Measurements from ENCODE around the gene ANKRD50.

DNA sequence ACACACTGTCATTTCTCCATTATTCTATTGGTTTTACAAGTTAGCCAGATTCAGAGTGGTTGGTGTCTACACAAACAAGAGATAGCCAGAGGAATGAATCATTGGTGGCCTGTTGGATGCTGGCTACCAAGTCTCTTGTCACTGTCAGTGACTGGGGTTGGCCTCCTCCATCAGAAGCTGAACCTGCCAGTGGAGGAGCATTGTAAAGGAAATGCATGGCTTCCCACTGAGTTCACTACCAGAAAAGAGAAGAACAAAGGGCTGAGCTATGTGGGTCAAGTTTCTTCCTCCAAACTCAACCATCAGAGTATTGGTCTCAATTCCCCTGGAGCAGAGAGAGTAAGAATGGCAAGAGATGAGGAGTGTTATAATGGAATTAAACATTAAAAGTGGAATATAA is 26.5 kb upstream of the ANKRD50 start:
- TF ChIP-seq POLR2AphosphoS5 (IDR thresholded peaks at IDR 0.05) = no peak
- TF ChIP-seq, protein P1, sequence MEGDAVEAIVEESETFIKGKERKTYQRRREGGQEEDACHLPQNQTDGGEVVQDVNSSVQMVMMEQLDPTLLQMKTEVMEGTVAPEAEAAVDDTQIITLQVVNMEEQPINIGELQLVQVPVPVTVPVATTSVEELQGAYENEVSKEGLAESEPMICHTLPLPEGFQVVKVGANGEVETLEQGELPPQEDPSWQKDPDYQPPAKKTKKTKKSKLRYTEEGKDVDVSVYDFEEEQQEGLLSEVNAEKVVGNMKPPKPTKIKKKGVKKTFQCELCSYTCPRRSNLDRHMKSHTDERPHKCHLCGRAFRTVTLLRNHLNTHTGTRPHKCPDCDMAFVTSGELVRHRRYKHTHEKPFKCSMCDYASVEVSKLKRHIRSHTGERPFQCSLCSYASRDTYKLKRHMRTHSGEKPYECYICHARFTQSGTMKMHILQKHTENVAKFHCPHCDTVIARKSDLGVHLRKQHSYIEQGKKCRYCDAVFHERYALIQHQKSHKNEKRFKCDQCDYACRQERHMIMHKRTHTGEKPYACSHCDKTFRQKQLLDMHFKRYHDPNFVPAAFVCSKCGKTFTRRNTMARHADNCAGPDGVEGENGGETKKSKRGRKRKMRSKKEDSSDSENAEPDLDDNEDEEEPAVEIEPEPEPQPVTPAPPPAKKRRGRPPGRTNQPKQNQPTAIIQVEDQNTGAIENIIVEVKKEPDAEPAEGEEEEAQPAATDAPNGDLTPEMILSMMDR (IDR thresholded peaks at IDR 0.05) = no peak
